PC-3 (cell line): ENCODE measurements around the gene MSH4.

Source experiments
- EZH2 ChIP-seq: fragments of 300-600 bp; sonication (generic); IDR thresholded peaks from one replicate; pipeline ENCODE4 v1.6.1; 2017; ENCODE audit warnings: antibody characterized with exemption, mild to moderate bottlenecking, low read length; ENCODE audit not compliant: unreplicated experiment
- TF ChIP-seq, protein P1 (sequence below): fragments of 300-600 bp; sonication (generic); conservative IDR thresholded peaks from 2 replicates; pipeline ENCODE4 v1.5.1; 2017; ENCODE audit warnings: antibody characterized with exemption, low read depth, mild to moderate bottlenecking, low read length

GRCh38 chr1:75771978-75772377, 24.7 kb upstream of the MSH4 start:
- TF ChIP-seq, protein P1, sequence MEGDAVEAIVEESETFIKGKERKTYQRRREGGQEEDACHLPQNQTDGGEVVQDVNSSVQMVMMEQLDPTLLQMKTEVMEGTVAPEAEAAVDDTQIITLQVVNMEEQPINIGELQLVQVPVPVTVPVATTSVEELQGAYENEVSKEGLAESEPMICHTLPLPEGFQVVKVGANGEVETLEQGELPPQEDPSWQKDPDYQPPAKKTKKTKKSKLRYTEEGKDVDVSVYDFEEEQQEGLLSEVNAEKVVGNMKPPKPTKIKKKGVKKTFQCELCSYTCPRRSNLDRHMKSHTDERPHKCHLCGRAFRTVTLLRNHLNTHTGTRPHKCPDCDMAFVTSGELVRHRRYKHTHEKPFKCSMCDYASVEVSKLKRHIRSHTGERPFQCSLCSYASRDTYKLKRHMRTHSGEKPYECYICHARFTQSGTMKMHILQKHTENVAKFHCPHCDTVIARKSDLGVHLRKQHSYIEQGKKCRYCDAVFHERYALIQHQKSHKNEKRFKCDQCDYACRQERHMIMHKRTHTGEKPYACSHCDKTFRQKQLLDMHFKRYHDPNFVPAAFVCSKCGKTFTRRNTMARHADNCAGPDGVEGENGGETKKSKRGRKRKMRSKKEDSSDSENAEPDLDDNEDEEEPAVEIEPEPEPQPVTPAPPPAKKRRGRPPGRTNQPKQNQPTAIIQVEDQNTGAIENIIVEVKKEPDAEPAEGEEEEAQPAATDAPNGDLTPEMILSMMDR = no peak
- no peak for TF ChIP-seq EZH2
